DND-41 (cell line): ENCODE data around the gene MRPL49.

ENCODE experiments used
- CTCF ChIP-seq: IDR thresholded peaks from 2 replicates; pipeline ENCODE4 v1.5.1; 2012; ENCODE audit warnings: borderline replicate concordance, low read length, moderate library complexity, mild to moderate bottlenecking; ENCODE audit not compliant: poor library complexity, severe bottlenecking; ENCODE audit errors: extremely low read depth
- EZH2 ChIP-seq: IDR thresholded peaks from 3 replicates; pipeline ENCODE4 v1.6.1; 2012; ENCODE audit warnings: borderline replicate concordance, low read depth, mild to moderate bottlenecking, moderate library complexity, low read length, inconsistent platforms; ENCODE audit not compliant: severe bottlenecking

GRCh38 chr11:65148657-65149056 is 26.5 kb downstream of the MRPL49 start:
- TF ChIP-seq CTCF (no peak), EZH2 (no peak)
